ENCODE data around the gene SPRR2E. TPM values are rescaled to one million over a fixed set of nuclear protein-coding genes. Genes with fewer than 3 reads are reported as not detected.

SPRR2E gene
- polyA plus RNA-seq, 1 of the 3 experiments (the other 2 are of a cell fraction): not detected

DNA sequence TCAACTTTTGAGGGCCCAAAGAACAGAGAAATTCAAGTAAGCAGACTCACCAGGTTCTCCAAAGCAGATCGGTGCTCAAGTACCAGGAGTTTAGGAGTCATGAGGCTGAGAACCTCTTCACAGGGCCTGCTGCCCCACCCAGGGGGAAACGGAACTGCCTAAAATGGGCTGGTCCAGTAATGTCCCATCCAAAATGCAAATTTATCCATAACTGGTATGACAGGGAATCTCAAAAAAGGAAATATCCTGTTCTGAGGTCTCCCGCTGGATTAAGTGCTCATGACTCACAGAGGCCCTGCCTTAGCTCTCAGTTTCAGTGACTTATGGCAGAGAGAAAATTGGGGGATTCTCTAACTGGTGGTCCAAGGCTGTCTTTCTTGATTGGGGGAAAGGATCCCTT lies 47.1 kb upstream of the SPRR2E start:
- ChIA-PET POLR2A (no interaction called here), CTCF (interaction anchor here (1.2 kb wide), 1 partner anchor 12 kb away, joined by 3 read pairs; no protein-coding TSS in a partner anchor)
- Histone ChIP-seq H3K9me3 (no peaks in the 10 kb centered on the region), H2AFZ (ENCODE audit: low read depth) (no peak overlapping the region), H3K27me3 (ENCODE audit: insufficient read depth) (no peaks in the 10 kb centered on the region), H4K20me1 (ENCODE audit: insufficient read depth) (no peaks in the 10 kb centered on the region), H3K9ac (no peak overlapping the region), H3K27ac (ENCODE audit: low read depth in 2 of 2, low read length in 1 of 2) (no peak overlapping the region), H3K36me3 (replicated peaks in 1 of 2; ENCODE audit: control insufficient read depth in 1 of 2, insufficient read depth in 2 of 2, low read length in 1 of 2) (no peaks in the 10 kb centered on the region), H3K9me2 (no peaks in the 10 kb centered on the region), H3K79me2 (ENCODE audit: insufficient read depth) (no peaks in the 10 kb centered on the region), H3K4me1 (ENCODE audit: control insufficient read depth in 1 of 2, insufficient read depth in 2 of 2, low read depth in 1 of 2, low read length in 1 of 2) (no peaks in the 10 kb centered on the region), H3K4me3 (ENCODE audit: low read depth in 2 of 2, low read length in 1 of 2) (no peak overlapping the region), H3K4me2 (no peak overlapping the region), H3F3A (replicated peaks; ENCODE audit: insufficient read depth) (no peaks in the 10 kb centered on the region)
- no peak for DNase-seq
- no peak for TF ChIP-seq NRF1 (IDR thresholded peaks at IDR 0.05; ENCODE audit: low read depth, low read length)
- WGBS (ENCODE audit: low lambda C conversion rate): 3% methylated on average over 3 of the region's 3 CpGs

DNA sequence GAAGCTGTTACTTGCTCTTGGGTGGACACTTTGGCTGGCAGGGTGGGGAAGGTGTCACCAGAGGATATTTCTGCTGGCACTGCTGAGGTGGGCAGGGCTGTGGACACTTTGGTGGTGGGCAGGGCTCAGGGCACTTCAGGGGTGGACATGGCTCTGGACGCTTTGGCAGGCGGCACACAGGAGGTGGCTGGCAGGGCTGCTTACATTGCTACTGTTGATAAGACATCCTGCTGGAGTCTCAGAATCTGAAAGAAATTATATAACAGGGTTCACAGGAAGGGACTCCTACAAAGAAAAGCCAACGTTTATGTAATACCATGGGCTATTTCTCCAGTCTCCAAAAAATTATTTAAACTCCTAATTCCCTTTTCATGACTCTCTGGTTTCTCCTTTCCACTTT lies 46.2 kb upstream of the SPRR2E start:
- H2AFZ ChIP-seq (ENCODE audit: low read depth): no peak overlapping the region
- H3K9ac ChIP-seq: no peak overlapping the region
- ChIA-PET CTCF (no interaction called here), POLR2A (no interaction called here)
- no peak for DNase-seq
- no peaks in the 10 kb centered on the region for H3K36me3 ChIP-seq (replicated peaks in 1 of 2; ENCODE audit: control insufficient read depth in 1 of 2, insufficient read depth in 2 of 2, low read length in 1 of 2)
- 0% methylated on average over 3 of the region's 3 CpGs for WGBS (ENCODE audit: low lambda C conversion rate)
- H3K4me2 ChIP-seq: no peak overlapping the region
- H3K27ac ChIP-seq (ENCODE audit: low read depth in 2 of 2, low read length in 1 of 2): no peak overlapping the region
- no peaks in the 10 kb centered on the region for H3F3A ChIP-seq (replicated peaks; ENCODE audit: insufficient read depth)
- H3K9me3 ChIP-seq: no peaks in the 10 kb centered on the region
- no peaks in the 10 kb centered on the region for H3K27me3 ChIP-seq (ENCODE audit: insufficient read depth)
- H3K4me3 ChIP-seq (ENCODE audit: low read depth in 2 of 2, low read length in 1 of 2): no peak overlapping the region
- H3K9me2 ChIP-seq: no peaks in the 10 kb centered on the region
- no peaks in the 10 kb centered on the region for H4K20me1 ChIP-seq (ENCODE audit: insufficient read depth)
- H3K4me1 ChIP-seq (ENCODE audit: control insufficient read depth in 1 of 2, insufficient read depth in 2 of 2, low read depth in 1 of 2, low read length in 1 of 2): no peaks in the 10 kb centered on the region
- TF ChIP-seq, protein P1, sequence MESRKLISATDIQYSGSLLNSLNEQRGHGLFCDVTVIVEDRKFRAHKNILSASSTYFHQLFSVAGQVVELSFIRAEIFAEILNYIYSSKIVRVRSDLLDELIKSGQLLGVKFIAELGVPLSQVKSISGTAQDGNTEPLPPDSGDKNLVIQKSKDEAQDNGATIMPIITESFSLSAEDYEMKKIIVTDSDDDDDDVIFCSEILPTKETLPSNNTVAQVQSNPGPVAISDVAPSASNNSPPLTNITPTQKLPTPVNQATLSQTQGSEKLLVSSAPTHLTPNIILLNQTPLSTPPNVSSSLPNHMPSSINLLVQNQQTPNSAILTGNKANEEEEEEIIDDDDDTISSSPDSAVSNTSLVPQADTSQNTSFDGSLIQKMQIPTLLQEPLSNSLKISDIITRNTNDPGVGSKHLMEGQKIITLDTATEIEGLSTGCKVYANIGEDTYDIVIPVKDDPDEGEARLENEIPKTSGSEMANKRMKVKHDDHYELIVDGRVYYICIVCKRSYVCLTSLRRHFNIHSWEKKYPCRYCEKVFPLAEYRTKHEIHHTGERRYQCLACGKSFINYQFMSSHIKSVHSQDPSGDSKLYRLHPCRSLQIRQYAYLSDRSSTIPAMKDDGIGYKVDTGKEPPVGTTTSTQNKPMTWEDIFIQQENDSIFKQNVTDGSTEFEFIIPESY (IDR thresholded peaks at IDR 0.05; ENCODE audit: borderline replicate concordance, low read depth): no peak
- TF ChIP-seq TAF1 (IDR thresholded peaks at IDR 0.05; ENCODE audit: borderline replicate concordance, low read depth, low read length): no peak
- no peaks in the 10 kb centered on the region for H3K79me2 ChIP-seq (ENCODE audit: insufficient read depth)

DNA sequence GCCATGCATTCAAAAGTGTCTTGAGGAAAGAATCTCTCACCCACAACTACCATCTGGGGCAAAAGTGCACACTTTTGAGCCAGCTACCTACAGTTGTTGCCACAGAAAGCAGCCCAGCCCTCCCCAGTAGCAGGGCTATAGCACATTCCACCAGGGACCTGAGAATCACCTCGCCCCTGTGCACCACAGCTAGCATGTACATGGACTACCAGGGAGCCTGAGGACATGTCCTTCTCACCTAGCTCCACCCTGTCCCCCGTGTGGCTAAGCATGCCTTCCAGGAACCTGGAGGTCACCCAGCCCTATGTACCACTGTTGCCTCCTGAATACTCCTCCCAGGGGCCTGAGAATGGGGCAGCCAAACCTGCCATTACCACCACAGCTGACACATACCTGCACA lies 39.4 kb upstream of the SPRR2E start:
- ChIA-PET POLR2A (no interaction called here), CTCF (no interaction called here)
- no peak for TF ChIP-seq FOXM1 (IDR thresholded peaks at IDR 0.05; ENCODE audit: low read depth)
- H3K9ac ChIP-seq: no peak overlapping the region
- no peaks in the 10 kb centered on the region for H3K9me3 ChIP-seq
- WGBS (ENCODE audit: low lambda C conversion rate): 0% methylated on average over 1 of the region's 2 CpGs
- H4K20me1 ChIP-seq (ENCODE audit: insufficient read depth): no peaks in the 10 kb centered on the region
- no peaks in the 10 kb centered on the region for H3F3A ChIP-seq (replicated peaks; ENCODE audit: insufficient read depth)
- H3K27ac ChIP-seq (ENCODE audit: low read depth in 2 of 2, low read length in 1 of 2): no peak overlapping the region
- H3K9me2 ChIP-seq: 0 out of 2 replicates have a peak, but pooled peaks cover 2% of the 10 kb centered on the region
- H2AFZ ChIP-seq (ENCODE audit: low read depth): no peak overlapping the region
- H3K36me3 ChIP-seq (replicated peaks in 1 of 2; ENCODE audit: control insufficient read depth in 1 of 2, insufficient read depth in 2 of 2, low read length in 1 of 2): no peaks in the 10 kb centered on the region
- no peak overlapping the region for H3K4me2 ChIP-seq
- no peaks in the 10 kb centered on the region for H3K79me2 ChIP-seq (ENCODE audit: insufficient read depth)
- H3K4me3 ChIP-seq (ENCODE audit: low read depth in 2 of 2, low read length in 1 of 2): no peak overlapping the region
- no peaks in the 10 kb centered on the region for H3K27me3 ChIP-seq (ENCODE audit: insufficient read depth)
- H3K4me1 ChIP-seq (ENCODE audit: control insufficient read depth in 1 of 2, insufficient read depth in 2 of 2, low read depth in 1 of 2, low read length in 1 of 2): no peaks in the 10 kb centered on the region
- DNase-seq: no peak

Measured in SK-N-SH (cell line).